ENCODE data around the gene RPL4.
"Not testable (repeated sequence)": the region's sequence is repeated elsewhere in the genome, so short reads cannot be mapped to it uniquely, and the experiment has no call there.

The RPL4 gene

DNA sequence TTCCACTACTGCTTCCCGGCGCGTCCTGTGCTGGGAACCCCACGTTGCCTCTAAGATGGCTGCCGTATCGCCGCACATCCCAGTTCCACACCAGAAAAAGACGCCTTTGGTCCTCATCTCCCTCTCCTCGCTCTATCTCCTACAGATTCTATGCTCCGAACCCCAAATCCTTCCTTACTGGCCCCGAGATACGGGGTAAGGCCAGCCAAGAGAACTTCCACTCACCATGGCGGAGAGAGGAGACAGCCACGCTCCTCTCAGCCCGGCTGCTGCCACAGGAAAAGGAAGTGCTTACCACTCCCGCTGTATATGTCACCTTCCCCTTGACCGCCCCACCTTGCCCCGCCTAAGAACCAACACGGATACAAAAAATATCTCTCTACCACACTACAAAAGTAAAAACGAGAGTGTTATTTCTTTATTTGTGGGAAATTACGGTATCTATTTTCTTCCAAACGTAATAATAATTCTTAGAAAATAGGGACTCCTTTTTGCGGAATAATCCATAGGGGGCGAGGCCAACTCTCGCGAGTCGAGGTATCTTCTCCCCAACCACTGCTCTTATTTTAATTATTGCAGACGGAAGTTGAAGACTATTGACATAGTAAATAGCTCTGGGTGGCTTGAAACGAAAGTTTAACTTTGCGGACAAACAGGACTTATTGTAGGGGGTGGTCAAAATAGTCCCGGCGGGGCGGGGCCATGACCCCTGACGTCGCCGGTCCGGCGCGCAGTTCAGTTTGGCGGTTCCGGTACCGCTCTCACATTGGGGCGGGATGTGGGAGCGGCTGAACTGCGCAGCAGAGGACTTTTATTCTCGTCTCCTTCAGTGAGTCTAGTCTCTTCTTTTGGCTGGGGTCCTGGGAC is at the start of gene RPL4, which contains the start of gene ZWILCH:
TSS of gene RPL4 (minus strand) at position 293 of the 867 bp plus-strand sequence. CDS start at position 228, 65 bp downstream.
TSS of gene ZWILCH (plus strand) at position 764 of the 867 bp plus-strand sequence. CDS start at position 777, 13 bp downstream.
- peak; percentile 94 for DNase-seq

DNA sequence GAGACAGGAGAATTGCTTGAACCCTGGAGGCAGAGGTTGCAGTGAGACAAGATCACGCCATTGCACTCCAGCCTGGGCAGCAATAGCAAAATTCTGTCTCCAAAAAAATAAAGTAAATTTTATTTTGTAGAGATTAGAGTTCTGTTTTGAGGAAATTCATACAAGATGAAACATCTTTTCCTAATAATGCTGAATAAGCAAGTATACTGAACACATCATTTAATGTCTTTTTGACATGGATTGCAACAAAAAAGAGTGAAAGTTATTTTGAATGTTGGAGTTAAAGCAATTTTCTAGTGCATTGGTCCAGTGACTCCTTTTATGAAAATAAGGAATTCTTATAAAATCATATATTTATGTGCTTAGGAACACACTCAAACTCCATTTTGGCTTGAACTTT is 40.6 kb upstream of the RPL4 start:
- DNase-seq = no peak

DNA sequence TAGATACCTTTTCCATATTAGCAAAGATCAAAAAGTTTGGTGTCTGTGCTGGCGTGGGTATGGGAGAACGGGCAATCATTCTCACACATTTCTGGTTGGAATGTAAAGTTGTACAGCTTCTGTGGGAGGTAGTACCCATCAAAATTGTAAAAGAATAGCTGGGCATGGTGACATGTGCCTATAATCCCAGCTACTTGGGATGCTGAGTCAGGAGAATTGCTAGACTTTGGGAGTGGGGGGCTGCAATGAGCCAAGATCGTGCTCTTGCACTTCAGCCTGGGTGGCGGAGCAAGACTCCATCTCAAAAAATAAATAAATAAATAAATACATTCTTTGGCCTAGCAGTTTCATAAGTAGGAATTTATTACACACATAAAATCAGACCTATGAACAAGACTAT is 38.2 kb upstream of the RPL4 start:
- no peak for DNase-seq

DNA sequence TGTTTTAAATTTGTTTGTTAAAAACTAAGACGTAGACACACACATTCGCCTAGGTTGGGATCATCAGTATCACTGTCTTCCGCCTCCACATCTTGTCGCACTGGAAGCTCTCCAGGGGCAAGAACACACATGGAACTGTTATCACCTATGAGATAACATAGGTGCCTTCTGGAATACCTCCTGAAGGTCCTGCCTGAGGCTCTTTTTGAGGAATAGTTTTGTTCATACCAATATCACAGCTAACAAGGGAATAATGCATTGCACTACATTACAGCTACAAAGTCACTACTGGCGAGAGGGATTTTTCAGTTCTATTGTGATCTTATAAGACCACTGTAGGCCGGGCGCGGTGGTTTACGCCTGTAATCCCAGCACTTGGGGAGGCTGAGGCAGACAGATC is 30.4 kb upstream of the RPL4 start:
- DNase-seq = no peak

DNA sequence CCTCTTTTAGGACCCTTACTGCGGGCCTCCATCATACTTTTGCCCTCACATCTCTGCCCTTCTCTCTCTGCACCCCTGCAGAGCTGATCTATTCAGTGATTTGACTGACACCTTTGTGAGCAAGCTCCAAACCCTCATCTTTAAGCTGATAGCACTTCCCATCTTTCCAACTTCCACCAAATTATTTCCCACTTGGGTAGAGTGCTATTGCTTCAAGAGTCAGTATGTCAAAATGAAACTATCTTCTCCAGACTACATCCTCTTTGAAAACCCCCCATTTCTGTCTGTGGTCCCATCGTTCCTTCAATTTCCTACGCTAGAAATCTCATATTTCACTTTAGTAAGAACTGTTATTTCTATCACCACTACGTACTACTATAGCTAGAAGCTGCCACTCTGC is 20.2 kb upstream of the RPL4 start:
- DNase-seq = no peak

DNA sequence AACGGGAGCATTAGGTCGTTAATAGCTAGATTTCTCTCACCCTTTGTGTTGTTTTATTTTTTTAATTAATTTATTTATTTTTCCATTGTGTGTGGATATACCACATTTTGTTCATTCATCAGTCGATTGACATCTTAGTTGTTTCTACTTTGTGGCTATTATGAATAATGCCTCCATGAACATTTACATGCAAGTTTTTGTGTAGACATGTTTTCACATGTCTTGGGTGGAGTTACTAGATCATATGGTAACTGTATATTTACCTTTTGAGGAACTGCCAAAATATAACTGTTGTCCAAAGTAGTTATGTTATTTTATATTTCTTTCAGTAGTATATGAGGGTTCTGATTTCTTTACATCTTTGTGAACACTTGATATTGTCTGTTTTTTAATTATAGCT is 19.3 kb upstream of the RPL4 start:
- no peak for DNase-seq

DNA sequence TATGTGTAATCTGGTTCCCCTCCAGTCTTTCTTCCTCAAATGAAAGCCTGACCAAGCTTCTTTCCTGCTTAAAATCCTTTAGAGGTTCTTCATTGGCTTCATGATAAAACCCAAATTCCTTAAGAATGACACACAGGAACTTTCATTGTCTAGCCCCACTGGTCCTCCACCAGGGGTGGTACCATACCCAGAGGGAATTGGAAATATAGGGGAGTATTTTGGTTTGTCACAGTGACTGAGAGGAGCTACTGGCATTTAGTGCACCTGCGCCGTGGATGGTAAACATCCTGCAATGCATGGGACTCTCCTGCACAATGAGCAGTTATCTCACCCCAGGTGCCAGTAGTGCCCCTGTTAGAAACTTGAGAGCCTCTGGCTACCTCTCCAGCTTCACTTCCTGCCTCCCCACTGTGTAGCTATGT is 11.3 kb upstream of the RPL4 start:
- no peak for DNase-seq

DNA sequence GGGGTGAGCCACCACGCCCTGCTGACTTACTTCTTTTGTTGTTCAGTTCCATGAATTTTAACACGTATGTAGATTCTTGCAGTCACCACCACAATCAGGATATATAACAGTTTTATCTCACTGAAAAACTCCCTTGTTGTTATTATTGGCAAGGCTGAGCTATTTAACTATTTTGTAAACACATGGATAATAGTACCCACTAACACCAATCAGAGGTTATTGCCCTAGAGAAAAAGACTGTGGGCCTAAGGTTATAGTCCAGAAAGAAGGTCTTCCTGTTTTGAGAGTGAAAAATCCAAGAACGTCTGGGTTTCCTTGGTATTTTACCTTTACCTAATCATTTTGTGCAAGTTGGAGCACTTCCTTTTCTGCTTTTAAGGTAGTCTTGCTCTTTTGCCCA is 9.9 kb upstream of the RPL4 start:
- DNase-seq = no peak

DNA sequence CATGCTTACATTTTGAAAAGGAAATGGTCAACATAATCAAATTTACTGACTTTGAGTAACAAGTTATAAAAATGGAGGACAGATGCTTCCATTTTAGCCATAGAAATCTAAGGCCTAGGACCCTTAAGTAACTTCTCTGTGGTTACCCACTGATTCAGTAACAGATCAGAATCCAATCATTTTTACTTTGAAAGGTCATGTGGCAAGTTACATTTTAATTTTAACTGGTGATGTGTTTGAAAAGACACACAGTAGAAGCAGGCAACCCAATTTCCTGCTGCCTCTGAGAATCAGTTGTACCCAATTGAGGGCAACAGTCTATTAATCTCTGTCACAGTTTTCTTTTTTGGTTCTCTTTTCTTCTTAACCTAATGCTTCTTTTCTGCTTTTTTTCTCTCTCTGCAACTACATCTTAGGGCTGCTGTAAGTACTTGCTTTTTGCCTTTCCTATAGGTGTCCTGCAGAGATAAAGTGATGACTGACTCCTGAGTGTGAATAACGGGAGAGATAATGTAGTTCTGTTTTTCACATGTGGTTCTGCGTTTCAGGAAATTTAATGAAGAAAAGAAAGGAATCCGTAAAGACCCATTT is 3.7 kb upstream of the RPL4 start:
- no peak for DNase-seq

DNA sequence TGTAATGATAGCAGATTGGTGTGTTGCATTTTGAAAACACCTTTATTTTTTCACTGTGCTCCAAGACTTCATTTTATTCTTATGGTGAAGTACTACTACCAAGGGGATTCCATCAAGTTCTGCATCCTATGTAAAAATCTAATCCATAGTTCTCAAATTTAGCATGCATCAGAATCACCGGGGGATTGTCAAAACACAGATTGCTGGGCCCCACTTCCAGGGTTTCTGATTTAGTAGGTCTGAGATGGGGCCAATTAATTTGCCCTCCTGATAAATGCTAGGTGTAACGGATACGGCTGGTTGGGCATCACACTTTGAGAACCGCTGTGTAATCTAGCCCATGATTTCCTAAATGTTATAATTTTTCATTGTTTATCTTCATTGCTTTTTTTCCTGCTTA is 1.2 kb upstream of the RPL4 start:
- DNase-seq = no peak

DNA sequence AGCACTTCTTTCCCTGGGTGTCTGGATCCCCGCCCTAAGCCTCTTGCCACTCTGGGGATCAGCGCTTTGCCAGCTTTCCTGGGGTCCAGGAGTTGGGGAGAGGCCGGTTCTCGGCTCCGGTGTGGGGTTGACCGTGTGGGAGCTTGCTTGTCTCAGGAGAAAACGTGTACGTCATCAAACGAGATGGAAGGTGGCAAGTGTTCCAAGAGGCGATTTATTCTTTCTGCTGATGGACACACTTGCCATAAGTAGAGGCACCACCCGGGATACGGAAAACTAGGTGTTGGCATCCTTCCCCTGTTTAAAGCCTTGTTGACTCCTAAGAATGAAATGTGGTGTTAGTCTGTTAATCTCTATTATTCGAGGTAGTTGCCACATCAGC is 766 bp upstream of the RPL4 start:
- DNase-seq = no peak

DNA sequence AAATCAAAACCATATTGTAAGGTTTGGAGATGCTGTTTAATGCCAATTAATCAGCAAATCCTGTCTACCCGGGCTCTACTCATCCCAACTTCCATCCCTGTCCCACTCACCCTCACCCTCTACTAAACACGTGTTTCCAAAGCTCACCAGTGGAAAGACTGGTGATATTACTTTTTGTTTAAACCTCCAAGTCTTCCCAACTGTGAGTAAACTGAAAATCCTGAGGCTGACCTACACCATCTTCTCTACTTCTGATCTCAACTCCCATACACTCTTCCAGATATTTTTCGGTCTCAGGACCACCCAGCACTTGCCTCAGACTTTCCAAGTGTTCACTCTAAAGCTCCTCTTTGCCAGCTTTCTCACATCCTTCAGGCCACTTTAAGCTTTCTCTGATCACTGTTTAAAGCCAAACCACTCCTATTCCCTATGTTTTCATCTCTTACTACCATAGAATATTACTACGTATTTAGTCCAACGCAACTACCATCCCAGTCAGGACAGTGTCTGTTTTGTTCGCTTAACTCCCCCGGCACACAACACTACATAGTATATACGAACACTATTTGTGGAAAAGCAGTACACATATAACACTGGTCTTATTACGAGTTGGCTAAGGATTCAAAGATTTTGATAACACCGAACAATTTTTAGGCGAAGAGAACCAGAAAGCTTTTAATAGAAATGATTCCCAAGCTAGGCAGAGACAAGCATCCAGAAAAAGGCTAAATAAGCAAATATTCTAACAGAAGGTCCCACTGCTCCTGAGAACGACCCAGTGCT is 684 bp downstream of the RPL4 start:
- DNase-seq = no peak

DNA sequence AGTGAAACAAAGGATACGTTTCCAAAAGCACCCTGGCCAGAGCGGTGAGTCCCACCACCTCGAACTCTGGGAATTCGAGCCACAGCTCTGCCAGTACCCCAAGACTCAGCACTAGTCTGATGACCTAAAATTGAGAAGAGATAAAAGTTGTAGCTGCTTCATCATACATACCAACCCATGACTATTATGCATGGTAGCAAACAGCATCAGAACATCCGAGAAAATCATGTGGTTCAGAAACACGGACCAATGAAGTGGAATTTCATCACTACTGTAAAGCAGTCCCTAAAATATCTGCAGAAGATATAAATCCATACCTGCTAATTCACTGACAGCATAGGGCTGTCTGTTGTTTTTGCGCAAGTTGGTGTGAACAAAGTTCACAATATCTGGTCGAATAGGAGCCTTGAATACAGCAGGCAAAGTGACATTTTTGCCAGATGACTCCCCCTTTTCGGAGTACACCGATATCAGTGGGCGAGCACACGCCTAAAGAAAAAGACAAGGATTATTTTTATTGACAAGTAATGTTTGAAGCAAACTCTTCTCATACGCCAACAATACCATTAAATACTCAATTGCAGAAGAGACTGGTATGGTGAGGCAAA is 1.5 kb downstream of the RPL4 start:
- not testable (repeated sequence) for DNase-seq

DNA sequence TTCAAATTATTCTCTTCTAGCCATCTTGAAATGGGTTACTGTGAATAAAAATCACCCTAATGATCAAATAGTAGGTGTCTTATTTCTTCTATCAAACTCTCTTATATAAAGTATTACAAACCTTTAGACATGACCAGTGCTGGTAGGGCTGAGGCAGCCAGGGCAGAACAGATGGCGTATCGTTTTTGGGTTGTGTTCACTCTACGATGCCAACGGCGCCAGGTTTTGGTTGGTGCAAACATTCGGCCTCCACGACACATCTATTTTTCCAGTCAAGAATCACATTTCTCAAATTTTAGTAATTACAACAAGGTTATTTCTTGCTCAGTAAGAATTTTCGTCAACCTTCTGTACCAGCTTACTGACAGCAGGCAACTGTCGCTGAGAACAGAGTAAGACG is 2.2 kb downstream of the RPL4 start:
- no peak for DNase-seq

DNA sequence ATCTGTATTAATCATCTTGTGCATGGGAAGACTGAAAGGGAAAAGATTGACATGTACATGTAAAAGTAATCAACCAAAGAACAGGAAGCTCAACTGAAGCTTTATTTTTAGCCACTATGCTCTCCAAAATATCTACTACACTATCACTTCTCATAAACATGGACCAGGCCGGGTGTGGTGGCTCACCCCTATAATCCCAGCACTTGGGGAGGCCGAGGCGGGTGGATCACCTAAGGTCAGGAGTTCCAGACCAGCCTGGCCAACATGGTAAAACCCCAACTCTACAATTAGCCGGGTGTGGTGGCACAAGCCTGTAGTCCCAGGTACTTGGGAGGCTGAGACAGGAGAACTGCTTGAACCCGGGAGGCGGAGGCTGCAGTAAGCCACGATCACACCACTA is 4.3 kb downstream of the RPL4 start:
- DNase-seq = not testable (repeated sequence)

DNA sequence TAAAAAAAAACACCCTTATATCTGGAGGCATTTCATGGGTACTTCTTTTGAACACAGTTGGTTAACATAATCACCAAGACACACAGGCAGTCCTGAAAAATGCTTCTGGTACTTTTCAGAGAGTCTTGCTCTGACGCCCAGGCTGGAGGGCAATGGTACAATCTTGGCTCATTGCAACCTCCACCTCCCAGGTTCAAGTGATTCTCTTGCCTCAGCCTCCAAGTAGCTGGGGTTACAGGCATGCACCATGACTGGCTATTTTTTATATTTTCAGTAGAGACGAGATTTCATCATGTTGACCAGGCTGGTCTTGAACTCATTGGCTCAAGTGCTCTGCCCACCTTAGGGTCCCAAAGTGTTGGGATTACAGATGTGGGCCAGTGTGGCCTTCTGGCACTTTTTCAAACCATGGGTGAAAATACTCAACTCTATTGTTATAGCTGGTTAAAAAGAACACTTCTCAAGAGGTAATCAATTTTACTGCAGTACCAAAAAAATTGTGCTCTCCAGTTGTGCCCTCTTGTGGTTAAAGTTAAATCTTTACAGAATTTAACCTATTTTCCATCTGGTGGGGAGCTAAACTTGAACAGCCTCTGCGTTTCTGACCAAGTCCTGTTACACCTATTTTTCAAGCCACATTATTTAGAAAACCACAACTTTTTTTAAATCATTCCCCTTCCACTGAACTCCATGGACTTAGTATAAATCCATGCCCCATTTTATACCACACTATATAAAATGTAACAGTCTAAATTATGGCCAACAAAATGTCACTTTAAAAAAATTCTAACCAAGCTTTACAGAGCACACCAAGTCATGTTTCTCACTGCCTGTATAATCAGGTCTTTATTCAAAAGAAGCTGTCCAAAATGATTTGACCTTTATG is 5.9 kb downstream of the RPL4 start:
- DNase-seq = peak; percentile 68

DNA sequence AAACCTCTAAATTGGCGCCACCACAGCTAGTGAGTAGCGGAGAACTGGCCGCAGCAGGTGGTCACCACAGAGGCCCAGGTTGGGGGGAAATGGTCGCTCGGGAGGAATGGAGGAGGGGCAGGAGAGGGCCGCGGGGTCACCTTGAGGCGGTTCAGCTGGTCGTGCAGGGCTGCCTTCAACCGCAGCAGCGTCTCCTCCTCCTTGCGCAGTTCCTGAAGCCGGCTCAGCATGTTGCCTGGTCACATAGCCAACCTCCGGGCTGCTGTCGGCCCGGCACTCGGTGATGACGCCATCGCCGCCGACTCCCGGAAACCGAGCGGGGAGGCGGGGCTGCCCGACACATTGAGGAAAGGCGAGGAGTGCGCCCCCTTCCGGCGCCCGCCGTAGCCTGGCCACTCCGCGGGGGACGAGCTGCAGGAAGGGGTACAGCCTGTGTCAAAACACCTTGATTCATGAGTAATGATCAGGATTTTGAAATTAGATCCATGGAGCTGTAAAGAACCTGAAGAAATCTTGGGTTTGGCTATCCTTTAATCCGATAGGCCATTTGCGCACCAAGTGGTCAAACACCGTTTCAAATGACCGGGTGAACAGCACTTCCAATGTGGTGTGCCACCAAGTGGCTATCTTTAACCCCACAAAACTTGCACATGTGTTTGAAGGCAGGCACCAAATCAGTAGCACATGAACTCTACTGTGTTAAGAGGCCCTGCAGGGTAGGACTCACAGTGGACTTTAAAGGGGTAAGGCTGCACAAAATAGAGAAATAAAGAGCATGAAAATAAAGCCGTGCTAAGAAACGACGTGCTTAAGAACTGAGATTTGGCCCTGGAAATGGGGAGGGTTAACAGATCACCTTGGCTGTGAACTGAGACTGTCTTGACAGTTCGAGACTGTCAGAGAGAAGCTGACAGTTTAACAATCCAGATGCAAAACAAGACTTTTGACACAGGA is 6.9 kb downstream of the RPL4 start, which contains the start of gene SNAPC5:
TSS of gene SNAPC5 (minus strand) at position 261 of the 954 bp plus-strand sequence. CDS start at position 230, 31 bp downstream.
- DNase-seq = peak; percentile 96

DNA sequence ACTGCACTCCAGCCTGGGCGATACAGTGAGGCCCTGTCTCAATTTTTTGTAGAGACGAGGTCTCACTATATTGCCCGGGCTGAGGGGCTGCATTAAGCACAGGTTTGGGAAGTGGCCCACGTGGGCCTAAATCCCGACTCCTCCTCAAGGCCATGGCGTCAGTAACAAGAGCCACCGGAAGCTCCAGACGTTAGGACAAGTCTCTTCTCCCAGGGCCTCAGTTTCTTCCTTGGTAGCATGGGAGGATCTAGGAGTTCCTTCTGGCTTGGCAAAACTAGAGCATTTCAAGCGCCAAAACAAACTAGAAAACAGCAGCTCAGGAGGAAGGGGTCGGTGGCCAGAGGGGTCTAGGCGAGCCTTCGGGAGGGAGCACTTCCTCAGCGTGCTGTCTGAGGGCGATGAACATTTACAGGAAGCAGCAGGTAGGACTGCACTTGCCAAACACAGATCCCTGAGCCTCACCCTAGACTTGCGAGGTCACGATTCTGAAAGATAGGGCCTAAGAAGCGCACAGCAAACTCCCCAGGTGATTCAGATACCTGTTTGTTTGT is 7.6 kb downstream of the RPL4 start:
- DNase-seq = peak; percentile 63

DNA sequence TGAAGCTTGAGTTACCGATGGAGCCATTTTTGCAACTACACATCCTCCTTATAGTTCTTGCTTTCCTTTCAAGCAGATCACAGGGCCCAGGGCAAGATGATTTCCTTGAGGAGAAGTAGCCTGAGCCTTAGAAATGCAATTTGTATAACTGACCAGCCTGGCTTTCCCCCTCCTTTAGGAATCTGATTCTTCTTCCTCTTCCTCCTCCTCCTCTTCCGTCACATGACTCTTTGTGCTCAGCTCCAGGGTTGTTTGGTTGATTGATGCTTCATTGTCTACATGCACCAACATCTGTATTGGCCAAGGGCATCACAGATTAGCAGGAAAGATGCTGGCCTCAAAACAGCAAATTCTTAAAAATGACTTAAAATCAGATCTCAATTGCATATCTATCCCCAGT is 10.4 kb downstream of the RPL4 start:
- DNase-seq = no peak

DNA sequence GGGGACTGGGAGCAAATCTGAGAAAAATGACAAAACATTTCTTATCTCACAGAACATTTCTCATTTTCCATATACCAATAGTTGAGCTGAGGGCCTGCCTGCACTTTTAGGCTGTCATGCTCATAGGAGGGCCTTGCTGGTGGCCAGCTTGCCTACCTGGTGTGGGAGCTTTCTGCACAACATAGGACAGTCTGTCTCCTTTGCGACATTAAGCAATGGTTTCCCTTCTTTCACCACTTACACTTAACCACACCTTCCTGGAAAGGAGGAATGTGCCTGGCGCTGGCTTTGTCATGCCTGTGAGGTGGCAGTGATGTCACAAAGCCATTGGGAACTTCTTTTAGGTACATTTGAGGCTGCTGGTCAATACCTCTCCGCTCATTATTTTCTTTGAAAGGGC is 12.8 kb downstream of the RPL4 start:
- DNase-seq = no peak

Data from OCI-M1 (cell line).